ENCODE data around the gene DQX1.
A peak's percentile ranks its signal among the peaks of the same experiment; 100 is the strongest.

The DQX1 gene

GRCh38 chr2:74529357-74530238 is 3.6 kb upstream of the DQX1 start, which contains the start of the genes AUP1 and HTRA2:
Gene AUP1 (minus strand): TSS chr2:74529706. CDS start chr2:74529629, 77 bp downstream.
Gene HTRA2 (plus strand): TSS chr2:74529933. CDS start chr2:74530007, 74 bp downstream.
- TF ChIP-seq POLR2AphosphoS5 (IDR thresholded peaks at IDR 0.05; ENCODE audit: low read depth, low read length): peak; percentile 96
- TF ChIP-seq REST (IDR thresholded peaks at IDR 0.05; ENCODE audit: insufficient read depth in 1 of 2, low read depth in 2 of 2, low read length in 2 of 2): 0 out of 4 replicates have a peak, but pooled peaks of 1 of the 2 experiments have one; percentile 10
- TF ChIP-seq TAF1 (IDR thresholded peaks at IDR 0.05; ENCODE audit: borderline replicate concordance, insufficient read depth, low read length): peak; percentile 67; the same call in 1 of the 2 replicates
- TF ChIP-seq FOXP2 (optimal IDR thresholded peaks at IDR 0.05; ENCODE audit: borderline replicate concordance, extremely low read depth, extremely low read length, insufficient read depth): peak; percentile 69
- peak; percentile 38; the same call in 1 of the 2 replicates for TF ChIP-seq SIN3A (IDR thresholded peaks at IDR 0.05; ENCODE audit: borderline replicate concordance, insufficient read depth, low read length)

- no peak for TF ChIP-seq TAF1 (IDR thresholded peaks at IDR 0.05; ENCODE audit: borderline replicate concordance, insufficient read depth, low read length)
- TF ChIP-seq REST (IDR thresholded peaks at IDR 0.05; ENCODE audit: insufficient read depth in 1 of 2, low read depth in 2 of 2, low read length in 2 of 2): no peak
- TF ChIP-seq POLR2AphosphoS5 (IDR thresholded peaks at IDR 0.05; ENCODE audit: low read depth, low read length): no peak
- TF ChIP-seq FOXP2 (optimal IDR thresholded peaks at IDR 0.05; ENCODE audit: borderline replicate concordance, extremely low read depth, extremely low read length, insufficient read depth): no peak
- TF ChIP-seq SIN3A (IDR thresholded peaks at IDR 0.05; ENCODE audit: borderline replicate concordance, insufficient read depth, low read length): no peak
Measured at GRCh38 chr2:74528600-74529356, 2.7 kb upstream of the DQX1 start.

- no peak for TF ChIP-seq SIN3A (IDR thresholded peaks at IDR 0.05; ENCODE audit: borderline replicate concordance, insufficient read depth, low read length)
Measured at GRCh38 chr2:74527741-74528140, 1.7 kb upstream of the DQX1 start.

GRCh38 chr2:74526649-74527230 is 709 bp upstream of the DQX1 start:
- TF ChIP-seq FOXP2 (optimal IDR thresholded peaks at IDR 0.05; ENCODE audit: borderline replicate concordance, extremely low read depth, extremely low read length, insufficient read depth) (no peak), SIN3A (IDR thresholded peaks at IDR 0.05; ENCODE audit: borderline replicate concordance, insufficient read depth, low read length) (no peak), REST (IDR thresholded peaks at IDR 0.05; ENCODE audit: insufficient read depth in 1 of 2, low read depth in 2 of 2, low read length in 2 of 2) (no peak), POLR2AphosphoS5 (IDR thresholded peaks at IDR 0.05; ENCODE audit: low read depth, low read length) (no peak), TAF1 (IDR thresholded peaks at IDR 0.05; ENCODE audit: borderline replicate concordance, insufficient read depth, low read length) (no peak)

Data from PFSK-1 (cell line).